Hippocampal formation (tissue), 2 donors: ENCODE measurements around the gene XPO6.

ENCODE experiments used
- DNase-seq, 2 donors: peaks; one replicate each; lab custom pipeline; 2025; lab: John Stamatoyannopoulos, UW

XPO6 gene

GRCh38 chr16:28183484-28183883 lies 28.3 kb downstream of the XPO6 start:
- no peak for DNase-seq

GRCh38 chr16:28182801-28183200 lies 29.0 kb downstream of the XPO6 start:
- no peak for DNase-seq

GRCh38 chr16:28182183-28182582 lies 29.6 kb downstream of the XPO6 start:
- DNase-seq = no peak

- no peak for DNase-seq
These were observed 30.2 kb downstream of the XPO6 start for GRCh38 chr16:28181515-28181914.

- no peak for DNase-seq
These were observed 30.9 kb downstream of the XPO6 start for GRCh38 chr16:28180655-28181460.

GRCh38 chr16:28179354-28179753 lies 32.4 kb downstream of the XPO6 start:
- no peak for DNase-seq

GRCh38 chr16:28175715-28176114 lies 36.0 kb downstream of the XPO6 start:
- no peak for DNase-seq

GRCh38 chr16:28172336-28172735 lies 39.4 kb downstream of the XPO6 start:
- no peak for DNase-seq

GRCh38 chr16:28171816-28172215 lies 39.9 kb downstream of the XPO6 start:
- no peak for DNase-seq

- DNase-seq = no peak
These were observed 42.7 kb downstream of the XPO6 start for GRCh38 chr16:28168991-28169554.

- no peak for DNase-seq
These were observed 44.0 kb downstream of the XPO6 start for GRCh38 chr16:28167730-28168129.

- no peak for DNase-seq
These were observed 44.5 kb downstream of the XPO6 start for GRCh38 chr16:28167221-28167620.

GRCh38 chr16:28166394-28167208 lies 45.2 kb downstream of the XPO6 start:
- no peak for DNase-seq

GRCh38 chr16:28165598-28165997 lies 46.2 kb downstream of the XPO6 start:
- no peak for DNase-seq

GRCh38 chr16:28164140-28164539 lies 47.6 kb downstream of the XPO6 start:
- no peak for DNase-seq

- DNase-seq = no peak
These were observed 48.1 kb downstream of the XPO6 start for GRCh38 chr16:28163699-28164098.

GRCh38 chr16:28162326-28162877 lies 49.4 kb downstream of the XPO6 start:
- no peak for DNase-seq

GRCh38 chr16:28161626-28162025 lies 50.1 kb downstream of the XPO6 start:
- no peak for DNase-seq

GRCh38 chr16:28158136-28158535 lies 53.6 kb downstream of the XPO6 start:
- no peak for DNase-seq

- DNase-seq = no peak
These were observed 55.6 kb downstream of the XPO6 start for GRCh38 chr16:28156056-28156680.

GRCh38 chr16:28155293-28155692 lies 56.5 kb downstream of the XPO6 start:
- no peak for DNase-seq

GRCh38 chr16:28151180-28151579 lies 60.6 kb downstream of the XPO6 start:
- no peak for DNase-seq
